IPS-18a (cell line): Measurements from ENCODE around the gene ITGAL.

Experiments used
- H3K27ac ChIP-seq: one replicate; pipeline ENCODE4 v1.5.1; 2013; ENCODE audit warnings: low read length
- H3K27me3 ChIP-seq: one replicate; pipeline ENCODE4 v1.6.1; 2013; ENCODE audit warnings: mild to moderate bottlenecking, low read length; ENCODE audit not compliant: control insufficient read depth, insufficient read depth
- H3K36me3 ChIP-seq: one replicate; pipeline ENCODE4 v1.6.1; 2013; ENCODE audit warnings: low read depth, low read length; ENCODE audit not compliant: control insufficient read depth
- H3K4me1 ChIP-seq: one replicate; pipeline ENCODE4 v1.6.1; 2013; ENCODE audit warnings: low read depth, low read length; ENCODE audit not compliant: control insufficient read depth
- H3K4me3 ChIP-seq: one replicate; pipeline ENCODE4 v1.5.1; 2013; ENCODE audit warnings: low read length
- H3K9ac ChIP-seq: one replicate; pipeline ENCODE4 v1.6.1; 2013; ENCODE audit warnings: mild to moderate bottlenecking, low read length, moderate library complexity
- H3K9me3 ChIP-seq: one replicate; pipeline ENCODE4 v1.6.1; 2013; ENCODE audit warnings: low read depth, low read length; ENCODE audit not compliant: control insufficient read depth

ITGAL gene

DNA sequence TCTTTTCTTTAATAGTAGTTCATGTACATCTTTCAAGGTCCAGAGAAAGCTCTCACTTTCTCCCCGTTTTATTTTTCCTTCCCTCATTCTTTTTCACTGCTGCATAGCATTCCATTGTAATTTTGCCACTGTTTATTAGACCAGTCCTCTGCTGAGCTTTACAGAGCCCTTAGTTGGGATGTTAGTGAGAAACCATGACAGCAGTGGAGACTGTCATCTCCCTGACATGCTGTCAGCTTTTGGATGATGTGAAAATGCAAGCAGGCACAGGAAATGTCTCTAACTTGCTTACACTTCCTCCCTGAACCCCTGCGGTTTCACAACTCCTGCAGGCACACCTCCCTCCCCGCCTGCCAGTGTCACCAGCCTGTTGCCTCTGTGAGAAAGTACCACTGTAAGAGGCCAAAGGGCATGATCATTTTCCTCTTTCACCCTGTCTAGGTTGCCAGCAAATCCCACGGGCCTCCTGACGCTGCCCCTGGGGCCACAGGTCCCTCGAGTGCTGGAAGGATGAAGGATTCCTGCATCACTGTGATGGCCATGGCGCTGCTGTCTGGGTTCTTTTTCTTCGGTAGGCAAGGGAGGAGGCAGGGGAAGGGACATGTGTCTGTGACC, at the start of gene ITGAL:
TSS of gene ITGAL (plus strand) at position 415 of the 615 bp plus-strand sequence. CDS start at position 511, 96 bp downstream.
- Histone ChIP-seq H3K27ac (no peak within 1 kb of the TSS), H3K4me1 (no peaks in the 10 kb centered on the region), H3K27me3 (no peaks in the 10 kb centered on the region)

DNA sequence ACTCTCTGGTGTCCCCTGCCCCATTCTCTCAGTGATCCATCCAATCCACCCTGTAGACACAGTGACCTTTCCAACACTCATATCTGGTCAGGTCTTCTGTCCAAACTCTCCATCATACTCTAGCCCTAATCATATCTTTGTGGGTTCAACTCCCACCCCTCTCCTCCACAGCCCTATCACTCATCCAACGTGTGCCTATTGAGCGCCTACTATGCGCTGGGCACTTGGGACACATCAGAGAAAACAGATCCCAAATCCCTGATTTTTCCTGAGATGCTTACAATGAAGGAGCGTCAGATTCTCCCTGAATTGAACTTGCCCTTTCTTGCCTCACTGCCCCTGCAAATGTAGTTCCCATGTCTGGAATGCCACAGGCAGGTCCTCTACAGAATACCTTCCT, 44.5 kb upstream of the ITGAL start:
- Histone ChIP-seq H3K27ac (no peak overlapping the region), H3K9ac (no peak overlapping the region), H3K27me3 (no peaks in the 10 kb centered on the region), H3K36me3 (peaks cover 16% of the 10 kb centered on the region), H3K9me3 (no peaks in the 10 kb centered on the region), H3K4me3 (no peak overlapping the region), H3K4me1 (peaks cover 9% of the 10 kb centered on the region)

More for the DNA sequence above, at the start of gene ITGAL:
- no peaks in the 10 kb centered on the region for H3K9me3 ChIP-seq
- no peak within 1 kb of the TSS for H3K9ac ChIP-seq
- no peak within 1 kb of the TSS for H3K4me3 ChIP-seq
- no peaks in the 10 kb centered on the region for H3K36me3 ChIP-seq

DNA sequence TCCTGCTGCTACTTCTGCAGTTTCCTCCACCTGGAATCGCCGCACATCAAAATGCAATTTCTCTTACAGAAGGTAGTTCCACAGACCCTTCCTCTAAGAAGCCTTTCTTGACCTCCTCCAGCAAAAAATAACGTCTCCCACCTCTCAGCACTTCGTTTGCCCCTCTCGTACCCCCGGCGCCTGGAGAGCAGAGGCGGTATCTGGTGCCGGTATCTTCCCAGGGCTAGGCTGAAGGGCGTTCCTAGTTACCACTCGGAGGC, 43.2 kb upstream of the ITGAL start:
- H3K36me3 ChIP-seq = peaks cover 6% of the 10 kb centered on the region
- no peaks in the 10 kb centered on the region for H3K27me3 ChIP-seq
- H3K9me3 ChIP-seq = no peaks in the 10 kb centered on the region
- no peak overlapping the region for H3K27ac ChIP-seq
- H3K4me3 ChIP-seq = peak overlapping the region; percentile 82
- H3K4me1 ChIP-seq = peaks cover 9% of the 10 kb centered on the region
- peak overlapping the region; percentile 72 for H3K9ac ChIP-seq

DNA sequence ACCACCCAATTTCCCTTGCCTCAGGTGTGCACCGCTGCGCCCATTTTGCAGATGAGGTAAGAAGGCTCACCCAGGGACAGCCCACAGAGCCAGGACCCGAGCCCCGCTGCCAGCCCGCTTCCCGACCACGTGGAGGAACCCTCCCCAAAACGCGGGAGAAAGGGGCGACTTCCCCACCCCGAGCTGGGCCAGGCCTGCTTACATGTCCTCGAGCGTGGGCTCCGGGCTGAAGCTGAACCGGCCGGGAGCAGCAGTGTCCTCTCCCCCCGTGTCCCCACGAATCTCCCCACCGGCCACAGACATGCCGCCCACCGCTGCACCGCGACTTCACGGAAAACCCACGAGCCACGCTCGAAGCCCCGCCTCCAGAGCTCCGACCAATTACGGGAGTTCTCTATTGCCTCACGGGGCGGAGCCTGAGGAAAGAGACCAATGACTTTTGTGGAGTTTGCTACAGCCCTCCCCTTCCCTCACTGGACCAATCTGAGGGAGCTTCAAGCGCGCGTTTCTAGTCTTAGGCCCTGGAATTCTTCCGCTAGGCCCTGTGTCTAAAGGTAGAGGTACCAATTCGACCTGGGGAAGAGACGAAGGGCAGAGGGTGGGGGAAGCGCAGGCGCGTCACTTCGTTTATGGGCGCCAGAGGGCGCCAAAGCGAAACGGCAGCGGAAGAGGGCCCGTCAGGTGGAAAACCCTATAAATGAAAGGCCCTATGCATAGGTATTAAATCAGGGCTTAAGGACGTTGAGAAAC, 42.7 kb upstream of the ITGAL start, which contains the start of gene DCTPP1:
TSS of gene DCTPP1 (minus strand) at position 353 of the 750 bp plus-strand sequence. CDS start at position 303, 50 bp downstream.
- Histone ChIP-seq H3K4me1 (peaks cover 9% of the 10 kb centered on the region), H3K4me3 (peak within 1 kb of the TSS; percentile 82), H3K36me3 (peaks cover 4% of the 10 kb centered on the region), H3K27me3 (no peaks in the 10 kb centered on the region), H3K9me3 (no peaks in the 10 kb centered on the region), H3K27ac (no peak within 1 kb of the TSS), H3K9ac (peak within 1 kb of the TSS; percentile 72)

DNA sequence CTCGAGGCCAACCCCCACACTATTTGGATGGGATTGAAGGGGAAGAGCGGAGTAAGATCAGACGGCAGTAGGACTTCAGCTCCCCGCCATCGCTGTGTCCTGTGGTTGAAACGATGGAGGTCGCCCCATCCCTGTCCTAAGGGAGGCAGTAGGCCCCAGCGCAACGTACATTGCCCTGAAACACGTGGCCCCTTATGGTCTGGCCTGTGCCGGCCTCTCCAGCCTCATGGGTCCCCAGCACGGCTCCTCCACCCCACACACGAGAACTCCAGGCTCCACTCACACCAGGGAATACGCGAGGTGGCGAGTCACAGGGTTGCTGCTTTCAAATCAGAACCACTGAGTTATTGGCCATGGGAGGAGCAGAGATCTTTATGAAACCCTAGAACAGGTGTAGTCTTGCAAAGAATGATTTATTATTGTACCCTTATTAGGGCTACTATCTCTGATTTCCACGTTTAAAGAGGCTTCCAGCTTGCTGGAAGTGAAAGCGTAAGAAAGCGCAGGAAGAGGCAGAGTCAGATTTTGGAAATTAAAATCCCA, 42.0 kb upstream of the ITGAL start:
- H3K9me3 ChIP-seq = no peaks in the 10 kb centered on the region
- no peak overlapping the region for H3K9ac ChIP-seq
- no peak overlapping the region for H3K27ac ChIP-seq
- peak overlapping the region; percentile 82 for H3K4me3 ChIP-seq
- no peaks in the 10 kb centered on the region for H3K27me3 ChIP-seq
- peaks cover 9% of the 10 kb centered on the region for H3K4me1 ChIP-seq
- peaks cover 4% of the 10 kb centered on the region for H3K36me3 ChIP-seq

DNA sequence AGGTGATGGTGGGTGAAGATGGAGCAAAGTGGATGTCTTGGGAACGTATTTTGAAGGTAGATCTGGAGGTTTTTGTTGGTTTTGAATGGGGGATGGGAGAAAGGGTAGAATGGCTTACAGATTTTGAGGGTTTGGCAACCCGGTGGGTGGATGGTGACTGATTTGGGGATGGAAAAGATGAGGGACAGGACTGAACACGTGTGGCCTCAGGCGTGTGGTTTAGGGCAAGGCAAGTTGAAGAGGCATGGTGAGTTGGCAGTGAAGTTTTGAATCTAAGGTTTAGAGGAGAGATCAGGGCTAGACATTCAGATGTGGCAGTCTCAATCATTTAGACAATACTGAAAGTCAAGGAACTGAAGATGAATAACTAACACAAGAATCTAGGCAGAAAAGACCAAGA, 37.7 kb upstream of the ITGAL start:
- Histone ChIP-seq H3K9me3 (no peaks in the 10 kb centered on the region), H3K4me3 (no peak overlapping the region), H3K4me1 (peaks cover 4% of the 10 kb centered on the region), H3K27me3 (no peaks in the 10 kb centered on the region), H3K36me3 (no peaks in the 10 kb centered on the region), H3K9ac (no peak overlapping the region), H3K27ac (no peak overlapping the region)

DNA sequence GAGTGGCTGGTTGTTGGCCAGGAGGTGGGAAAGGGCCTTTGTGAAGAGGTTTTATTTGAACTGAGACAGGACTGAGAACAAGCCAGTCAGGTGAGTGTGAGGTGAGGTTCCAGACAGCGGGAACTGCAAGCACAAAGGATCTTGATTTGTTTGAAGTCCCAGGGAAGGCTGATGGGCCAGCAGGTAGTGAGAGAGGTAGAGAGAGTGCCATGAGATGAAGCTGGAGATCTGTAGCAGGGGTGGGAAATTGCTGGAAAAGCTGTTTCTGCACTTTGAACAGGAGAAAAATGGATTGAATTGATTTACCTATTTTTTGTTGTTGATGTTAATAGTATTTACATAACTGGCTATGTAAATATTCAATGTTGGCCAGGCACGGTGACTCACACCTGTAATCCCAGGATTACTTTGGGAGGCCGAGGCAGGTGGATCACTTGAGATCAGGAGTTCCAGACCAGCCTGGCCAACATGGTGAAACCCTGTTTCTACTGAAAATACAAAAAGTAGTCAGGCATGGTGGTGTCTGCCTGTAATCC, 35.0 kb upstream of the ITGAL start:
- H3K9ac ChIP-seq = no peak overlapping the region
- no peak overlapping the region for H3K4me3 ChIP-seq
- no peaks in the 10 kb centered on the region for H3K4me1 ChIP-seq
- H3K36me3 ChIP-seq = no peaks in the 10 kb centered on the region
- no peak overlapping the region for H3K27ac ChIP-seq
- H3K9me3 ChIP-seq = no peaks in the 10 kb centered on the region
- H3K27me3 ChIP-seq = no peaks in the 10 kb centered on the region

DNA sequence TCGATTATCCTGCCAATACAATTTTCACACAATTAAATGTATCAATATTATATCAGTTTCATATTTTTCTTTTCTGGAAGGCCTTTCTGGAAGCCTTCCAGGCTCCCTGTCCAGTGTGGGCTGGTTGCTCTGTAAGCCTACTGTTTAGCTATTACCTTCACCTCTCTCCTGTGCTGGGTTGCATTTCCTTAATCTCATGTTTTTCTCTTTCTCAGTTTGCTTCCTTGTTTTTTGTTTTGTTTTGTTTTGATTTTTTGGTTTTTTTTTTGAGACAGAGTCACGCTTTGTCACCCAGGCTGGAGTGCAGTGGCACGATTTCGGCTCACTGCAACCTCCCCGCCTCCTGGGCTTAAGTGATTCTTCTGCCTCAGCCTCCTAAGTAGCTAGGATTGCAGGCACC, 33.7 kb upstream of the ITGAL start:
- Histone ChIP-seq H3K4me3 (no peak overlapping the region), H3K9ac (no peak overlapping the region), H3K4me1 (no peaks in the 10 kb centered on the region), H3K27ac (no peak overlapping the region), H3K27me3 (no peaks in the 10 kb centered on the region), H3K9me3 (no peaks in the 10 kb centered on the region), H3K36me3 (peaks cover 2% of the 10 kb centered on the region)

DNA sequence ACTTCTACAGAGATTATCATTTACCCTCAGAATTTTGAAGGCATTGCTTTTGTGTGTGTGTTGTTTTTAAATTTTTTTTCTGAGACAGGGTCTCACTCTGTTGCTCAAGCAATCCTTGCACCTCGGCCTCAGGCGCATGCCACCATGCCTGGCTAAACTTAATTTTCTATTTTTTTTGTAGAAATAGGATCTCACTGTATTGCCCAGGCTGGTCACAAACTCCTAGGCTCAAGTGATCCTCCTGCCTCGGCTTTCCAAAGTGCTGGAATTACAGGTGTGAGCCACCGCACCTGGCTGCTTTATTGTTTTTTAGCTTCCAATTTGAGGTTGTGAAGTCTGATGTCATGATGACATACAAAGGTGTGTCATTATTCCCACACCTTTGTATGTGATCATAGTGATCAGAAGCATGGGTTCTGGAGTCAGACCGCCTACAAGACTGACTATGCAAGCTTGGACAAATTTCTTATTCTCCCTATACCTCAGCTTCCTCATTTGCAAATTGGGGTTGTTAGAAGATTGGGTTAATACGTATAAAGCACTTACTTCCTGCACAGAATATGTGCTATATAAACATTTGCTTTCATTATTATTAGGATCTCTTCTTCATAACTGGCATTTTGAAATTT, 32.7 kb upstream of the ITGAL start:
- no peaks in the 10 kb centered on the region for H3K27me3 ChIP-seq
- peaks cover 5% of the 10 kb centered on the region for H3K36me3 ChIP-seq
- peaks cover 4% of the 10 kb centered on the region for H3K4me1 ChIP-seq
- no peak overlapping the region for H3K27ac ChIP-seq
- no peaks in the 10 kb centered on the region for H3K9me3 ChIP-seq
- no peak overlapping the region for H3K4me3 ChIP-seq
- H3K9ac ChIP-seq = no peak overlapping the region

DNA sequence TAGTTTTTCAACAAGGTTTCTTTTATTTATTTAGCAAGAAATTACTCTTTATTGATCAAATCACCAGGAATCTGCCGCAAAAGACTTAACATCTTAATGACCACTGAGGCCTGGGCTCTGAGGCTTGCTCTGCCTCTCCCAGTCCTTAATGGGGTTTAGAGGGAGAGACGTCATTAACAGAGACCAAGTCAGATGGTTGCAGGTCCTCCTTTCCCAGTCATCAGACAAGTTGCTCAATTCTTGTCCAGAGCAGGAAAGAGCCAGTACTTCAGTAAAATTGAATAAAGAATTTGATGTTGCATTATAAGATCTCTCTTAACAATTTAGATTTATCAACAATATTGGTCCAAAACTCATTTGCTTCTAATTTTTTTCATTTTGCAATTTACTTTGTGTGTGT, 28.9 kb upstream of the ITGAL start:
- Histone ChIP-seq H3K4me3 (no peak overlapping the region), H3K4me1 (peaks cover 10% of the 10 kb centered on the region), H3K27ac (no peak overlapping the region), H3K27me3 (no peaks in the 10 kb centered on the region), H3K9ac (no peak overlapping the region), H3K36me3 (peaks cover 5% of the 10 kb centered on the region), H3K9me3 (no peaks in the 10 kb centered on the region)

DNA sequence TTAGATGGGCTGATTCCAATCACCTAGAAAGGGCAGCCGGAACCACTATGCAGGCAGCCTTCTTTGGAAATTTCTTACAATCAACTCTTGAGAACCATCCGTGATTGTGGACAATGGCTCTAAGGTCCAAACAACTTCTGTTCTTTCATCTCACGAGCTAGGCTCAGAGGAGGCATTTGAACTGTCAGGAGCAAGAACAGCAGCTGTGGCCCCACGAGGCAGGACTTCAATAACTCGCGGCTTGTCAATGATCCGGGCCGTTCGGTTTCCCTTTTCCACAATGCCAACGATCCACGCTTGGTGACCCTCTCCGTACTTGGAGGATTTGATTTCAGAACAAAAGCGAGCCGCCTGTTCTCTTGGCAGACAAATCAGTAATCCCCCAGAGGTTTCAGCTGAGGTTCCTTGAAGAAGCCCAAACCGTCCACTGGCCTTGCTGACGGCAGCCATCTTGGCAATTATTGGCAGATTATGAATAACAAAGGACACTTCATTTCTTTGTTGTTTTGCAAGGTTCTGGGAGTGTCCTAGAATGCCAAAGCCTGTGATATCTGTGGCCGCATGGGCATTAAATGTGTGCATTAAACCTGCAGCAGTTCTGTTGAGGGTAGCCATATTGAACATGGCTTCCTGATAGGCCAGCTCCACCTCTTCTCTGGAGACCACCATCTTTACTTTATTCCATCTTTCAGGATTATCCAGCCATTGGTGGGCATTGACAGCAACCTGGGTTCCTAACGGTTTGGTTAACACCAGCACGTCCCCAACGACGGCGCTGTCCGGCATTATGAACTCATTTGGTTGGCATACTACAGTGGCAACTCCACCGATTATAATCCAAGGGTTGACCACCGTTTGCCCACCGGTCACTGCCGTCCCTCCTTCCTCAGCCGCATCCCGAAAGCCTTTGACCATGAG, 28.1 kb upstream of the ITGAL start:
- Histone ChIP-seq H3K27me3 (no peaks in the 10 kb centered on the region), H3K4me3 (peak overlapping the region; percentile 87), H3K9ac (no peak overlapping the region), H3K9me3 (no peaks in the 10 kb centered on the region), H3K36me3 (peaks cover 5% of the 10 kb centered on the region), H3K4me1 (peaks cover 10% of the 10 kb centered on the region), H3K27ac (no peak overlapping the region)
